Measurements from ENCODE around the gene INPP5A.

- TF ChIP-seq POLR2A (IDR thresholded peaks at IDR 0.05) (no peak), CTCF (IDR thresholded peaks at IDR 0.05) (no peak)
Observed at GRCh38 chr10:132777441-132777840, 239.9 kb downstream of the INPP5A start.
